ENCODE measurements around the gene PCNX3.
"Not testable (repeated sequence)": the region's sequence is repeated elsewhere in the genome, so short reads cannot be mapped to it uniquely, and the experiment has no call there.

The PCNX3 gene

DNA sequence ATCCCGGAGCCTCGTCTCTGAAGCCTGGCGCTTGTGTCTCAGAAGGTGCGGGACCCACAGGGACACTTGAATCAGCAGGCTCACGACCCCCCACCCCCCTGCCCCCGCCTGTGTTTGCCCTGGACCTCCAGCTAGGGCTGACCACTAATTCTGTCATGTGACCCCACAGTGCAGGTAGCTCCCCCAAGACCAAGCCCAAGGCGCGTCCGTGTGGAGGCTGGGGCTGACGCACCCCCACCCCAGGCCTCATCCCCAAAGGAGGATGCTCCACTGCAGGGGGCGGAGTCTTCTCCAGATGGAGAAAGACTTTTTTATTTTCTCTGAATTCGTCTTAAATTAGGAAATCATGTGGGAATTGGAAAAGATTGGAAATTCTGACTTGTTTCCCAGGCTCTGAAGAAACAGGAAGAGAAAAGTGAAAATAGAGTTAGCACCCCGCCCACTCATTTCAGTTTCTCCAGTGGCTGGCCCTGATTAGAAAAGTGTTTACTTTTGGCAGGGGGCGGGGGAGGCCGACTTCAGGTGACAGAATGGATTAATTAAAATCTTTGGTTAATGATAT is 48.1 kb downstream of the PCNX3 start:
- H3K4me3 ChIP-seq (ENCODE audit: low read depth, low read length) = peak overlapping the region; percentile 84
- TF ChIP-seq, protein P1, sequence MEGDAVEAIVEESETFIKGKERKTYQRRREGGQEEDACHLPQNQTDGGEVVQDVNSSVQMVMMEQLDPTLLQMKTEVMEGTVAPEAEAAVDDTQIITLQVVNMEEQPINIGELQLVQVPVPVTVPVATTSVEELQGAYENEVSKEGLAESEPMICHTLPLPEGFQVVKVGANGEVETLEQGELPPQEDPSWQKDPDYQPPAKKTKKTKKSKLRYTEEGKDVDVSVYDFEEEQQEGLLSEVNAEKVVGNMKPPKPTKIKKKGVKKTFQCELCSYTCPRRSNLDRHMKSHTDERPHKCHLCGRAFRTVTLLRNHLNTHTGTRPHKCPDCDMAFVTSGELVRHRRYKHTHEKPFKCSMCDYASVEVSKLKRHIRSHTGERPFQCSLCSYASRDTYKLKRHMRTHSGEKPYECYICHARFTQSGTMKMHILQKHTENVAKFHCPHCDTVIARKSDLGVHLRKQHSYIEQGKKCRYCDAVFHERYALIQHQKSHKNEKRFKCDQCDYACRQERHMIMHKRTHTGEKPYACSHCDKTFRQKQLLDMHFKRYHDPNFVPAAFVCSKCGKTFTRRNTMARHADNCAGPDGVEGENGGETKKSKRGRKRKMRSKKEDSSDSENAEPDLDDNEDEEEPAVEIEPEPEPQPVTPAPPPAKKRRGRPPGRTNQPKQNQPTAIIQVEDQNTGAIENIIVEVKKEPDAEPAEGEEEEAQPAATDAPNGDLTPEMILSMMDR (conservative IDR thresholded peaks at IDR 0.05; ENCODE audit: low read depth, low read length) = no peak
- DNase-seq (ENCODE audit: low read depth) = peak; percentile 51

DNA sequence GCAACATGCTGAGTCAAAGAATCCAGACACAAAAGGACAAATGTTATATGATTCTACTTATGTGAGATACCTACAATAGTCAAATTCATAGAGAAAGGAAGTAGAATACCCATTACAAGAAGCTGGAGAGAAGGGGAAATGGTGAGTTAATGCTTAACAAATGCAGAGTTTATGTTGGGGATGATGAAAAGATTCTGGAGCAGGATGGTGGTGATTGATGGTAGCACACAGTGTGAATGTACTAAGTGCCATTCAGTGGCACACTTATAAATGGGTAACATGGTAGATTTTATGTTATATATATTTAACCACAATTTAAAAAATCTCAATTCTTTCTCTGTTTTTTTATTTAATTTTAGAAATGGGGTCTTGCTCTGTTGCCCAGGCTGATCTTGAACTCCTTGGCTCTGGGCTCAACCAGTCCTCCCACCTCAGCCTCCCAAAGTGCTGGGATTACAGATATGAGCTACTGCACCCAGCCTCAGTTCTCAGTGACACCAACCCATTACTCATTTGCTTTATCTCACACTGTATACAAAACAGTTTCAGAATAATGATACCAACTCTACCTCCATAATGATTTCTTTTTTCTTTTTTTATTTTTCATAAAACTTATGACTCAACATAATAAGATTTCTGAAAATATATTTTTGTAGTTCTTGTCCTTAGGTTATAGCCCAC is 56.7 kb downstream of the PCNX3 start:
- TF ChIP-seq, protein P1 (conservative IDR thresholded peaks at IDR 0.05; ENCODE audit: low read depth, low read length) = no peak
- no peak for DNase-seq (ENCODE audit: low read depth)
- H3K4me3 ChIP-seq (ENCODE audit: low read depth, low read length) = no peak overlapping the region

DNA sequence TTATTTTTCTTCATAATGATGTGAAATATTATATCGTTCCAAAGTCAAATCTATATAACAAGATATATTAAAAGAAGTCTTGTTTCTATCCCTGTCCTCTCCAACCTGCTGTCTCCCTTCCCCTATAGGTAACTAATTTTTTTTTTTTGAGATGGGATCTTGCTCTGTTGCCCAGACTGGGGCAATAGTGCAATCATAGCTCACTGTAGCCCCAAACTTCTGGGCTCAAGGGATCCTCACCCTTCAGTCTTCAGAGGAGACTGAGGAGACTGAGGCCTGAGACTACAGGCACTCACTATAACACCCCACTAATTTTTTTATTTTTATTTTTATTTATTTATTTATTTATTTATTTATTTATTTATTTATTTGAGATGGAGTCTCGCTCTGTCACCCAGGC is 57.4 kb downstream of the PCNX3 start:
- no peak overlapping the region for H3K4me3 ChIP-seq (ENCODE audit: low read depth, low read length)
- TF ChIP-seq, protein P1 (conservative IDR thresholded peaks at IDR 0.05; ENCODE audit: low read depth, low read length) = no peak
- DNase-seq (ENCODE audit: low read depth) = no peak

DNA sequence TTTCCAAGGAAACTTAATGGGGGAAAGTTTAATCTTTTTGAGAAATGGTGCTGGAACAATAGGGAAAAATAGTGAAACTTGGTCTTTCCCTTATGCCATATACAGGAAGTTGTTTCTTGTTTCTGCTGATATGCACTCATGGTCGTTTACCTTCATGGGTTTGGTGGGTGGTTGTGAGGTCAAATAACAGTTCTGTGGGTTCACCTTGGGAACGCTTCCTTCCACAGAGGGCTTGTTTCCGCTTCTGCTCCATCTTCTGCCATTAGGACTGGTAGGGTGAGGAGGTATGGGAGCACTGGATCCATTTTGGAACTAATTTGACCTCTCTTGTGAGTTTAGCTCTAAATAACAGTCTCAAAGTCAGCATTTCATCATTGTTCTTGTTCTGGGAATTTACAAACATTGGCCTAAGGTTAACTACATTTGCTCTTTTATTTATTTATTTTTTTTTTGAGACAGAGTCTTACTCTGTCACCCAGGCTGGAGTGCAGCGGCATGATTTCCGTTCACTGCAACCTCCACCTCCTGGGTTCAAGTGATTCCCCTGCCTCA is 64.7 kb downstream of the PCNX3 start:
- TF ChIP-seq, protein P1 (conservative IDR thresholded peaks at IDR 0.05; ENCODE audit: low read depth, low read length) = no peak
- H3K4me3 ChIP-seq (ENCODE audit: low read depth, low read length) = no peak overlapping the region
- no peak for DNase-seq (ENCODE audit: low read depth)

DNA sequence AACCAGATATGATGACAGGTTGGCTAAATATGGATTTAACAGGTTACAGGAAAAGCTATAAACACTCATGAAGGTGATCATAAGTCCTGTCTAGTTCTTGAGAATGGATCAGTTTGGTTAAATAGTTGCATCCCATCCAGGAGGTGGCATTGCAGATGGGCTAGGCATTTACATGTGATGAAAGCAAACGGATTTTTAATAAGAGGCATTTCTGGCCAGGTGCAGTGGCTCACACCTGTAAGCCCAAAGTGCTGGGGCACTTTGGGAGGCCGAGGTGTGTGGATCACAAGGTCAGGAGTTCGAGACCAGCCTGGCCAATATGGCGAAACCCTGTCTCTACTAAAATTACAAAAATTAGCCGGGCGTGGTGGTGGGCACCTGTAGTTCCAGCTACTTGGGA is 67.9 kb downstream of the PCNX3 start:
- H3K4me3 ChIP-seq (ENCODE audit: low read depth, low read length); DNase-seq (ENCODE audit: low read depth): not testable (repeated sequence)

DNA sequence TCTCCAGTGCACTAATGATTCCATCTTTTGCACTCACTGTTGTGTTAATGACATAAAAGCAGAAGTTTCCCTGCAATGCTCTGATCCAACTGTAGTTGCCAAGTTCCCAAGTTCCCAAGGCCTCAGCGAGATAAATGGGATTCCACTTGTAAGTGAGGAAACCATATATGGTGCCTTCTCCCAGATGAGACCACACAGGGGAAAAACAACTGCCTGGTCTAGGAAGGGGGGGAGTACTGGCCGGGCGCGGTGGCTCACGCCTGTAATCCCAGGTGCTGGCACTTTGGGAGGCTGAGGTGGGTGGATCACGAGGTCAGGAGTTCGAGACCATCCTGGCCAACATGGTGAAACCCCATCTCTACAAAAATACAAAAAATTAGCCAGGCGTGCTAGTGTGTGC is 70.4 kb downstream of the PCNX3 start:
- TF ChIP-seq, protein P1 (conservative IDR thresholded peaks at IDR 0.05; ENCODE audit: low read depth, low read length) = no peak
- DNase-seq (ENCODE audit: low read depth) = no peak
- H3K4me3 ChIP-seq (ENCODE audit: low read depth, low read length) = no peak overlapping the region

Measured in choroid plexus epithelial cell (primary cell).